T-helper 9 cell (primary cell): ENCODE results near the gene EID2.

Experiments
- DNase-seq: peaks from one replicate; pipeline ENCODE4 v3.0.0-alpha.2; 2020

The EID2 gene

GRCh38 chr19:39533003-39533512 is 6.9 kb downstream of the EID2 start:
- no peak for DNase-seq

GRCh38 chr19:39532233-39533002 is 7.5 kb downstream of the EID2 start, which contains the start of gene EID2B:
Gene EID2B (minus strand): TSS chr19:39532852. CDS start chr19:39532802, 50 bp downstream.
- peak; percentile 93 for DNase-seq

- DNase-seq: no peak
These were observed 8.1 kb downstream of the EID2 start for GRCh38 chr19:39531834-39532232.

GRCh38 chr19:39525205-39525604 is 14.8 kb downstream of the EID2 start:
- DNase-seq: no peak

GRCh38 chr19:39524495-39524894 is 15.5 kb downstream of the EID2 start:
- no peak for DNase-seq

DNA sequence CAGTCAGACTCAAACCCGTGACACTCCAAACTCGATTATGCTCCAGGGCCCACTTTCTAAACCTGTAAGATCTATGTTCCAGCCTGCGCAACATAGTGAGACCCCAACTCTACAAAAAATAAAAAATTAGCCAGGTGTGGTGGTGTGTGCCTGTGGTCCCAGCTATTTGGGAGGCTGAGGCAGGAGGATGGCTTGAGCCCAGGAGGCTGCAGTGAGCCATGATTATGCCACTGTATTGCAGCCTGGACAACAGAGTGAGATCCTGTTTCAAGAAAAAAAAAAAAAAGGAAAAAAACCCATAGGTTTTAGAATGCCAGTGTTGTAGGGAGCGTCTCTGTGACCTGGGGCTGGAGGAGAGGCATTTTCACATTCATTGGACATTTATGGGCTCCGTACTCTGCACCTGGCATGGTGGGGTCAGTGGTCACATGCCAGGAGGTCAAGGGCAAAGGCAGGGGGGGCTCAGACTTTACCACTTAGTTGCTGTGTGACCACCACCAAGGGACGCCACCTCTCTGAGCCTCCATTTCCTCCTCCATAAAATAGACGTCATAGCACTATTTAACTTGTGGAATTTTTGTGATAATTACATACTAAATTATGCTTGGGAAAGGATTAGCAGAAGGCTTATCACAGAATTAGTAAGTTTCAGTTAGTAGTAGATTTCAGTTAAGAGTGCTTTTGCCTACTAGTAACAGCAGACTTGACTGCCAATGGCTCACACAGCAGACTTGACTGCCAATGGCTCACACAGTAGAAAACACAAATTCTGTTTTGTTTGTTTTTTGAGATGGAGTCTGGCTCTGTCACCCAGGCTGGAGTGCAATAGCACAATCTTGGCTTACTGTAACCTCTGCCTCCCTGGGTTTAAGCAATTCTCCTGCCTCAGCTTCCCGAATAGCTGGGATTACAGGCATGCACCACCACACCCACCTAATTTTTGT is 19.1 kb downstream of the EID2 start:
- DNase-seq: no peak

- DNase-seq: no peak
These were observed 21.0 kb downstream of the EID2 start for GRCh38 chr19:39518975-39519374.

DNA sequence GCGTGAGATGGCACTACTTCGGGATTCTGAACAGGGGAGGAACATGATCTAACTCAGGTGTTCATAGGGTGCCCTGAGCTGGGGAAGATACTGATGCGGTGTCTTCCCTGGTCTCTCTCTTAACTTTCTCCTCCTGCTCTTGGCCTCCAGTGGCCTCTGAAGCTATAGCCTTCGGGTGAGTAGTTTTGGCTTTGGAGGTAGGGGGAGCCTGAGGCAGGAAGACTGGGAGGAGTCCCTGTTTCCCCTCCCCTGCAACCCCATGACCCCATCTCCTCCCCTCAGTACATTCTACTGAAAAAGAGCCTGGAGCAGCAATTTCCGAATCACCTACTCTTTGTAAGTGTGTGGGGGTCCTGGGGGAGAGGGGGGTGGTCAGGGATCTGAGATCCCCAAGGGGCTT is 21.5 kb downstream of the EID2 start:
- no peak for DNase-seq

DNA sequence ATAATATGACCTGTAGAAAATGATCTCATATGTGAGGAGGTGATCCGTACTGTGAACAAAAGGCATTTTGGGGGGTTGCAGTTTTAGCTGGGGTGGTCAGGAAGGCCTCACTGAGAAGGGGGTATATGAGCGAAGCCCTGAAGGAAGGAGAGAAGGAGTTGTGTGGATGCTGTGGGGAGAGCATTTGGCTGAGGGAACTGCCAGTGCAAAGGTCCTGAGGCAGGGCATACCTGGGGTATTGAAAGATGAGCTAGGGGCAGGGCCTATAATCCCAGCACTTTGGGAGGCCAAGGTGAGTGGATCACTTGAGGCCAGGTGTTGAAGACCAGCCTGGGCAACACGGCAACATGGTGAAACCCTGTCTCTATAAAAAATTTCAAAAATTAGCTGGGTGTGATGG is 22.5 kb downstream of the EID2 start:
- DNase-seq: no peak

- no peak for DNase-seq
These were observed 23.7 kb downstream of the EID2 start for GRCh38 chr19:39516270-39516669.

DNA sequence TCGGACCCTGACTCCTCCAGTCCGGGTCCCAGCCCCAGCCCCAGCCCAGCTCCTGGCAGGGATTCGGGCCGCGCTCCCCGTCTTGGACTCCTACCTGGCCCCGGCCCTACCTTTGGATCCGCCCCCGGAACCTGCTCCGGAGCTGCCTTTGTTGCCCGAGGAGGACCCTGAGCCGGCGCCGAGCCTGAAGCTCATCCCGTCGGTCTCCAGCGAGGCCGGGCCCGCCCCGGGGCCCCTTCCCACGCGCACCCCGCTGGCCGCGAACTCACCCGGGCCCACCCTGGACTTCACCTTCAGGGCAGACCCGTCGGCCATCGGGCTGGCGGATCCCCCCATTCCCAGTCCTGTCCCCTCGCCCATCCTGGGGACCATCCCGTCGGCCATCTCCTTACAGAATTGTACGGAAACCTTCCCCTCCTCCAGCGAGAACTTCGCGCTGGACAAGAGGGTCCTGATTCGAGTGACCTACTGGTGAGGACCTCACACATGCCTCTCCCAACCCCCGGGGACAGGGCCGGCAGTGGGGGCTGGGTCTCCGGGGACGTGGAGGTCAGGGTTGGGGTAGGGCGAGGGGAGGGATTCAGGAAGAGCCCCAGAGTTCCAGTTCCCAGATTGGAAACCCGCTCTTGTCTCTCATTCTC is 24.3 kb downstream of the EID2 start:
- no peak for DNase-seq

DNA sequence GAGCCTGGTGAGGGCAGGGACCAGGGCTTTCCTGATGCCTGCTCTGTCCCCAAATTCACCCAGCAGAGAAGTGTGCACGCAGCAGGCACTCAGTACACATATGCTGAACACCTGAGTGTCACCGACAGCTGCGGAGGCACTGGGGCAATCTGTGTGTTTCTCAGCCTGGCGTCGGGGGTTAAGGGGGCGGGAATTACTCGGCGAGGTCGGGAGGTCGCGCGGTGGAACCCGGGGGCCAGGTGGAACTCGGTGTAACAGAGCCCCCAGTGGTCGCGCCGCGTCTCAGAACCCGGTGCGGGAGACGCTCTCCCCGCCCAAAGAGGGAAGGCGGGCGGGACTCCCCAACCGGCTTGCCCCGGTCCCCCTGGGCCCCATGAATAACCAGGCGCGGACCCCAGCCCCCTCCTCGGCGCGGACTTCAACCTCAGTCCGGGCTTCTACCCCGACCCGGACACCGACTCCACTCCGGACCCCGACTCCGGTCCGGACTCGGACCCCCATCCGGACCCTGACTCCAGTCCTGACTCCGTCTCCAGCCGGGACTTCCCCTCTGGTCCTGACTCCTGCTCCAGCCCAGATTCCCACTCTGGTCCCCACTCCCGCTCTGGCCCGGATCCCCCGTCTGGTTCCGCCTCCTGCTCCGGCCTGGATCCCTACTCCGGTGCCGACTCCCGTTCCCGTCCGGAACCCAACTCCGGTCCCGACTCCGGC is 25.0 kb downstream of the EID2 start, which contains the start of gene SELENOV:
Gene SELENOV (plus strand): TSS at position 300 of the 711 bp plus-strand sequence. CDS start 74 bp downstream, at position 374.
- no peak for DNase-seq

DNA sequence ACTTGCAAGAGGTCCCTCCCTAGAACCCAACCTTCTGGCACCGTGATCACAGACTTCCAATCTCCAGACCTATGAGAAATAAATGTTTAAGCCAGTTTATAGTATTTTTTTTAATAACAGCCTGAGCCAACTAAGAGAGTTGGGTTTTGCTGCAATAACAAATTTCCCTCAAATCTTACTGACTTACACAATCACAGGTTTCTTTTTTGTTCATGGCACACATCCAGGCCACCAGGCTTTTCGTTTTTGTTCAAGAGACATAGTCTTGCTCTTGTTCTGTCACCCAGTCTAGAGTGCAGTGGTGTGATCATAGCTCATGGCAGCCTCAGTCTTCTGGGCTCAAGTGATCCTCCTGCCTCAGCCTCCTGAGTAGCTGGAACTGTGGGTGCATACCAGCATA is 27.0 kb downstream of the EID2 start:
- DNase-seq: no peak

DNA sequence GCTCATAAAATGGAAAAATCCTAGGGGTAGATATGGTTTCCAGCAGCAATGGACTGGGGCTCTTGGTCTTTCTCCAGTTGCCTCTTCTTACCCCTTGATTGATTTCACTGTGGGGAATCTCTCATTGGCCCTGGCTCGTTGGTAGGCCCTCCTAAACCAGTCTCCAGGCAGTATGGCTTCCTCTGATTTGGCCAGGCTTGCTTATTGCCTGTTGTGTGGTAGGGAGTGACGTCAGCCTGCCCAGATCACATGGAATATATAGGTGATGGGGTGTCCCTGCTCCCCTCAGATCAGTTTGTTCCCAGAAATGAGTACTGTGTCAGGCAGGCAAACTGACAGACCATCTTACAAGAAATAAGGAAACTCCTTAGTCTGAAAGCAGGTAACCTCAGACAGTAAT is 30.7 kb downstream of the EID2 start:
- no peak for DNase-seq

DNA sequence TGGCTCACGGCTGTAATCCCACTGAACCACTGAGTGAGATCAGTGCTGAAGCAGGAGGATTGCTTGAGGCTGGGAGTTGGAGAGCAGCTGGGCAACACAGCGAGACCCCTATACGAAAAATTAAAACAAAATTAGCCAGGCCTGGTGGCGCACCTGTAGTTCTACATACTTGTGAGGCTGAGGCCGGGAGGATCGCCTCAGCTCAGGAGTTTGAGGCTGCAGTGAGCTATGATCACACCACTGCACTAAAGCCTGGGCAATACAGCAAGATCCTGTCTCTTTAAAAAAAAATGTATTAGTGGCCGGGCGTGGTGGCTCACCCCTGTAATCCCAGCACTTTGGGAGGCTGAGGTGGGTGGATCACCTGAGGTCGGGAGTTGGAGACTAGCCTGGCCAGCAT is 31.3 kb downstream of the EID2 start:
- DNase-seq: no peak

- DNase-seq: no peak
These were observed 32.1 kb downstream of the EID2 start for GRCh38 chr19:39507715-39508364.

GRCh38 chr19:39506944-39507714 is 32.8 kb downstream of the EID2 start:
- DNase-seq: no peak

DNA sequence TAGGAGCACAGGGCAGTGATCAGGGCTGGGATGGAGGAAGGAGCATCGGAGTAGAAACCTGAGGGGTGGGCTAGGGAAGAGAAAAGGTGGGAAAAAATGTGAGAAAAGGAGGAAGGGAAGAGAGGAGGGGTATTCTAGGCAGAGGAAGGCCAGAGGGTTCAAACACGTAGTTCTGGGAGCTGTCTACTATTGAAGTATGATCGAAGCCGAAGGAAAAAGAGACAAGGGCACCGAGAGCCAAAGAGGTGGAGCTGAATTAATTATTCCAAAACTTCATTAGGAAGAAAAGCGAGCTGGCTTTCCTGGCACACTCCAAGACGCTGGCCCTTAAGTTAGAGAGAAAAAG is 33.4 kb downstream of the EID2 start:
- no peak for DNase-seq

DNA sequence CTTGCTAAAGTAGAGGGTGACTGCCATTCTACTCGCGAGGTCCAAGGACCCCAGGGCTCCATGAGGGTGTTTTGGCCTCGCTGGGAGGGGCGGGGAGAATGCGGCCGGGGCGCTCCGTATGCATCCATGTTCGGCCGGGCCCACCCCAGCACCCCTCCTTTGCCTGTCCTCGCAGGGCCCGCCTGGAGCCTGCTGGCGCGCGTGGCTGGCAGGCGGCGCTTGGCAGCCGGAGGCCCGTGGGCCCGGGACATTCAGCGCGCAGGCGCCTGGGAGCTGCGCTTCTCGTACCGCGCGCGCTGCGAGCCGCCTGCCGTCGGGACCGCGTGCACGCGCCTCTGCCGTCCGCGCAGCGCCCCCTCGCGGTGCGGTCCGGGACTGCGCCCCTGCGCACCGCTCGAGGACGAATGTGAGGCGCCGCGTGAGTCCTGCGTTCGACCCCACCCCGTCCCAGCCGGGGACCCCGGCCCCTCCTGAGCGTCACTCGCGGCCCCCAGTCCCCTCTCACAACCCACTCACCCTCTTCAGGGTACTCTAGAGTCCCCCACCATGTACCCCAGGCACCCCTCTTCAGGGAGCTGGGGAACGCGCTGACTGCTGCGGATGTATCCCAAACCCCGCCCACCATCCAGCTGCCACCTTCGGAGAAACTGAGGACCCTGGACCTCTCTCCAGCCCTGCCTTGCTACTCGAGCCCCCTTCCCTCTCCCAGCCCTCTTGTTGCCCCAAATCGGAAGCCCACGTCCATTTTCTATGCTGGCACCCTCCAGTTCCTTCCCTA is 37.1 kb downstream of the EID2 start:
- peak; percentile 71 for DNase-seq

GRCh38 chr19:39501340-39501739 is 38.6 kb downstream of the EID2 start:
- DNase-seq: no peak
